ENCODE measurements around the gene MYOG.

MYOG gene

GRCh38 chr1:203065191-203065590, 20.6 kb downstream of the MYOG start:
- no peak for ATAC-seq
- no peak for TF ChIP-seq GLIS3 (CRISPR knock-in tag; IDR thresholded peaks at IDR 0.05)
- no peak for TF ChIP-seq ZNF8 (CRISPR knock-in tag; IDR thresholded peaks at IDR 0.05)
- no peak for TF ChIP-seq OSR1 (CRISPR knock-in tag; IDR thresholded peaks at IDR 0.05)
- TF ChIP-seq CSDC2 (CRISPR knock-in tag; IDR thresholded peaks at IDR 0.05), result no peak
- TF ChIP-seq ZFP30 (CRISPR knock-in tag; IDR thresholded peaks at IDR 0.05), result no peak
- TF ChIP-seq TCF4 (CRISPR knock-in tag; IDR thresholded peaks at IDR 0.05; ENCODE audit: borderline replicate concordance), result no peak
- TF ChIP-seq ZNF70 (CRISPR knock-in tag; IDR thresholded peaks at IDR 0.05), result no peak
- TF ChIP-seq BACH2 (CRISPR knock-in tag; IDR thresholded peaks at IDR 0.05; ENCODE audit: borderline replicate concordance), result no peak
- no peak for TF ChIP-seq ZFP3 (CRISPR knock-in tag; IDR thresholded peaks at IDR 0.05)
- no peak for TF ChIP-seq PATZ1 (CRISPR knock-in tag; IDR thresholded peaks at IDR 0.05; ENCODE audit: borderline replicate concordance)
- no peak for TF ChIP-seq SNAI2 (CRISPR knock-in tag; IDR thresholded peaks at IDR 0.05)
- TF ChIP-seq ZC3H10 (CRISPR knock-in tag; IDR thresholded peaks at IDR 0.05), result no peak
- no peak for TF ChIP-seq ESRRG (CRISPR knock-in tag; IDR thresholded peaks at IDR 0.05)
- no peak for TF ChIP-seq CSRNP3 (CRISPR knock-in tag; IDR thresholded peaks at IDR 0.05)
- no peak for TF ChIP-seq CREB5 (CRISPR knock-in tag; IDR thresholded peaks at IDR 0.05; ENCODE audit: low read depth)
- TF ChIP-seq POU6F1 (CRISPR knock-in tag; IDR thresholded peaks at IDR 0.05; ENCODE audit: borderline replicate concordance, low read depth), result no peak

- ATAC-seq, result no peak
- no peak for TF ChIP-seq SNAI2 (CRISPR knock-in tag; IDR thresholded peaks at IDR 0.05)
- TF ChIP-seq ISL1 (CRISPR knock-in tag; IDR thresholded peaks at IDR 0.05), result no peak
- TF ChIP-seq TSHZ2 (CRISPR knock-in tag; IDR thresholded peaks at IDR 0.05), result no peak
- no peak for TF ChIP-seq CREB5 (CRISPR knock-in tag; IDR thresholded peaks at IDR 0.05; ENCODE audit: low read depth)
- no peak for TF ChIP-seq POU6F1 (CRISPR knock-in tag; IDR thresholded peaks at IDR 0.05; ENCODE audit: borderline replicate concordance, low read depth)
- no peak for TF ChIP-seq ESRRG (CRISPR knock-in tag; IDR thresholded peaks at IDR 0.05)
These were observed 22.5 kb downstream of the MYOG start for GRCh38 chr1:203063287-203063686.

Measured in SK-N-SH treated with all-trans-retinoic acid at 6 μM for 48 hours (cell line).